Stimulated activated effector memory CD8-positive, alpha-beta T cell treated with anti-CD3 and anti-CD28 coated beads, Interleukin-12 subunit alpha, Interleukin-12 subunit beta, amount 100 ng/mL, for 72 hours (primary cell): ENCODE measurements around the gene IPO11.

Experiments
- ATAC-seq: fragments of 150-1000 bp; cut with Tn5 transposase; 2 replicates; pipeline ENCODE4 v1.10.0; 2021
- DNase-seq, 2 donors: peaks; one replicate each; pipeline ENCODE4 v3.0.0; 2021 to 2022; ENCODE audit warnings: low spot score in 2 of 2
- H3K27ac Mint-ChIP-seq: one replicate; pipeline ENCODE4 v1.8.0; 2022; ENCODE audit warnings: mild to moderate bottlenecking, mixed read lengths
- H3K36me3 Mint-ChIP-seq: one replicate; pipeline ENCODE4 v1.8.0; 2022; ENCODE audit warnings: mild to moderate bottlenecking, mixed read lengths
- H3K4me1 Mint-ChIP-seq: one replicate; pipeline ENCODE4 v1.8.0; 2022; ENCODE audit warnings: mixed read lengths
- H3K4me3 Mint-ChIP-seq: one replicate; pipeline ENCODE4 v1.8.0; 2022; ENCODE audit warnings: mild to moderate bottlenecking, mixed read lengths
- H3K9me3 Mint-ChIP-seq: one replicate; pipeline ENCODE4 v1.8.0; 2022; ENCODE audit warnings: mixed read lengths

IPO11 gene

GRCh38 chr5:62521319-62521718 is 108.8 kb downstream of the IPO11 start:
- no peaks in the 10 kb centered on the region for H3K9me3 Mint-ChIP-seq
- peak overlapping the region; percentile 32 for H3K27ac Mint-ChIP-seq
- ATAC-seq (no peak), DNase-seq (no peak)
- no peak overlapping the region for H3K4me3 Mint-ChIP-seq
- peaks cover 51% of the 10 kb centered on the region for H3K36me3 Mint-ChIP-seq
- H3K4me1 Mint-ChIP-seq, result peaks cover 11% of the 10 kb centered on the region

DNA sequence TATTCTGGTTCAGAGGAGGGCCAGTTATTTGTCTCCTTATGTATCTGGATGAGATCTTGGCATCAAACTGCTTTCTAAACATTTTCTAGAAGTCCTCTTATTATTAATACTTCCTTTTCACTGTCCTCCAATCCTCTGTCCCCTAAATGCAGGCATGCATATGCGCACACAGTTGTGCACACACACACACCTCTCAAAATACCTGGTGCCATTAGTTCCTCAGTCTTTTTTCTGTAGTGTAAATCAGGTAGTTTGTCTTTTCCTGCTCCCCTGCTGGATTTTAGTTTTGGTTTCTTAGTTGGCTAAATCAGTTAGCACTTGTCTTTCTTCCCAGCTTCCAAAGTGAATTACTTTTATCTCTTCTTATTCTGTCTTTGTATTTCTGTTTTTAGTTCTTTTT is 110.2 kb downstream of the IPO11 start:
- Mint-ChIP-seq H3K36me3 (peaks cover 36% of the 10 kb centered on the region), H3K9me3 (no peaks in the 10 kb centered on the region), H3K4me3 (no peak overlapping the region), H3K4me1 (peaks cover 11% of the 10 kb centered on the region), H3K27ac (no peak overlapping the region)
- no peak for DNase-seq
- no peak for ATAC-seq

DNA sequence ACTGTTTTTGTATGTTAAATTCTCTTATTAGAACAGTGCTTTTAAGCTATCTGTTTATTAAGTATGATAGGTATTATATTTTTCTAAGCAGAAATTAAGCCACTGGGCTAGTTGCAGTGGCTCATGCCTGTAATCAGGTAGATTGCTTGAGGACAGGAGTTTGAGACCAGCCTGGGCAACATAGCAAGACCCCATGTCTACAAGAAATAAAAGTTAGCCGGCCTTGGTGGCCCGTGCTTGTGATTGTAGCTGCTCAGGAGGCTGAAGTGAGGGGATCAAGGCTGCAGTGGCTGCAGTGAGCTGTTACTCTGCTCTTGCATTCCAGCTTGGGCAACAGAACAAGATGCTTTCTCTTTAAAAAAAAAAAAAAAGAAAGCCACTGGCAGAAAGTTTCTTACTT is 121.0 kb downstream of the IPO11 start:
- Mint-ChIP-seq H3K27ac (no peak overlapping the region), H3K36me3 (peaks cover 18% of the 10 kb centered on the region), H3K4me3 (no peak overlapping the region), H3K9me3 (no peaks in the 10 kb centered on the region), H3K4me1 (peaks cover 5% of the 10 kb centered on the region)
- DNase-seq, result no peak
- ATAC-seq, result no peak

- Mint-ChIP-seq H3K4me3 (no peak overlapping the region), H3K36me3 (peaks cover 19% of the 10 kb centered on the region), H3K9me3 (no peaks in the 10 kb centered on the region), H3K4me1 (peaks cover 9% of the 10 kb centered on the region), H3K27ac (no peak overlapping the region)
- DNase-seq (no peak), ATAC-seq (no peak)
These were observed 122.1 kb downstream of the IPO11 start for GRCh38 chr5:62534461-62535236.

- Mint-ChIP-seq H3K4me3 (no peak overlapping the region), H3K4me1 (peaks cover 9% of the 10 kb centered on the region), H3K36me3 (peaks cover 24% of the 10 kb centered on the region), H3K27ac (no peak overlapping the region), H3K9me3 (no peaks in the 10 kb centered on the region)
- ATAC-seq (no peak), DNase-seq (no peak)
These were observed 123.7 kb downstream of the IPO11 start for GRCh38 chr5:62536232-62536631.

- H3K27ac Mint-ChIP-seq, result no peak overlapping the region
- DNase-seq, result no peak
- peaks cover 18% of the 10 kb centered on the region for H3K36me3 Mint-ChIP-seq
- no peaks in the 10 kb centered on the region for H3K9me3 Mint-ChIP-seq
- H3K4me1 Mint-ChIP-seq, result peaks cover 9% of the 10 kb centered on the region
- ATAC-seq, result no peak
- H3K4me3 Mint-ChIP-seq, result no peak overlapping the region
These were observed 124.2 kb downstream of the IPO11 start for GRCh38 chr5:62536783-62537182.

DNA sequence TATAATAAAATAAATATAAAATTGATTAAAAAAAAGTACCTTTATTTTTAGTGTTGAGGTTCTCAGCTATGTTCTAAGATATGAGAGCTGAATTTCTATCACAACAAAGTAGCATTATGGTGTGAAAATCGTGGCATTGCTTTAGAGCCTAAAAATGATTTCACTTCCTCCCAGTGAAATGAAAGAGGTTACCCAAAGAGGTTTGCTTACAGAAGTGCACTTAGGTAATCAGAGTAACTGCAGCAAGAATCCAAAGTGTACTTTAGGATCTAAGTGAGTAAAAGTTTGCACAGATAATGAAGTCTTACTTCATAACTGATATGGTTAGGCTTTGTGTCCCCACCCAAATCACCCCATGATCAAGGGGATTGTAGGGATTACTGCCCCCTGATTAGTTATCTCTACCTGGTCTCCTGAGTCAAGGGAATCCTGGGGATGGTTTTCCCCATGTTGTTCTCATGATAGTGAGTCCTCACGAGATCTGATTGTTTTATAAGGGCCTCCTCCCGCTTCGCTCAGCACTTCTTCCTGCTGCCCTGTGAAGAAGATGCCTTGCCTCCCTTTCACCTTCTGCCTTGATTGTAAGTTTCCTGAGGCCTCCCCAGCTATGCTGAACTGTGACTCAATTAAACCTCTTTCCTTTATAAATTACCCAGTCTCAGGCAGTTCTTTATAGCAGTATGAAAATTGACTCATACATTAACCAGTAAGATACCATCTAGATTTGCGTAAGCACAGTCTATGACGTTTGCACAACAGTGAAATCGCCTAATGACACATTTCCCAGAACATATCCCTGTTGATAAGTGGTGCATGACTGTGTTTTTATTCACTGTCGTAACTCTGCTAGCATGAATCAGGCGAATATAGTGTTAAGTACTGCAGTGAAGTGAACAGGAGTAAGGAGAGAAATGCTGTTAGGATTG is 125.7 kb downstream of the IPO11 start:
- DNase-seq (no peak), ATAC-seq (peak; percentile 99)
- H3K27ac Mint-ChIP-seq, result peak overlapping the region; percentile 27
- H3K4me1 Mint-ChIP-seq, result peaks cover 9% of the 10 kb centered on the region
- peaks cover 14% of the 10 kb centered on the region for H3K36me3 Mint-ChIP-seq
- H3K9me3 Mint-ChIP-seq, result no peaks in the 10 kb centered on the region
- no peak overlapping the region for H3K4me3 Mint-ChIP-seq

DNA sequence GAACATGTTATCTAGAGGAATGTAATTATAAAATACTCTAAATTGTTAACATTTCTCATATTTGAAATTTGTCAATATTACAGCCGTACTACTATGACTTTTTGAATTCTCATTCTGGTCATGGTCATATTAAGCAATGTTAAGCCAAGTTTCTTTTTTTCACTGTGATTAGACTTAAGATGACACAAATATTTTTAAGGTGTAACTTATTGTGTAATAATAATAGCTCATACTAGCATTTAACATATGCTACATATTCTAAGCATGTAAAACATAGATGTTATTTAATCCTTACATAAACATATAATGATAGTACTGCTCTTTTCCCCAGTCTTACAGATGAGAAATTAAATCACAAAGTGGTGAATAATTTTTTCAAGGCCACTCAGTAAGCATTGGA is 130.2 kb downstream of the IPO11 start:
- Mint-ChIP-seq H3K27ac (no peak overlapping the region), H3K4me3 (no peak overlapping the region), H3K36me3 (peaks cover 15% of the 10 kb centered on the region)

GRCh38 chr5:62547945-62548630 is 135.5 kb downstream of the IPO11 start:
- no peaks in the 10 kb centered on the region for H3K4me1 Mint-ChIP-seq
- DNase-seq (no peak), ATAC-seq (no peak)
- no peak overlapping the region for H3K27ac Mint-ChIP-seq
- H3K9me3 Mint-ChIP-seq, result no peaks in the 10 kb centered on the region
- peaks cover 11% of the 10 kb centered on the region for H3K36me3 Mint-ChIP-seq
- H3K4me3 Mint-ChIP-seq, result no peak overlapping the region

More for the DNA sequence above, 130.2 kb downstream of the IPO11 start:
- no peak for DNase-seq
- Mint-ChIP-seq H3K9me3 (no peaks in the 10 kb centered on the region), H3K4me1 (peaks cover 9% of the 10 kb centered on the region)
- no peak for ATAC-seq

DNA sequence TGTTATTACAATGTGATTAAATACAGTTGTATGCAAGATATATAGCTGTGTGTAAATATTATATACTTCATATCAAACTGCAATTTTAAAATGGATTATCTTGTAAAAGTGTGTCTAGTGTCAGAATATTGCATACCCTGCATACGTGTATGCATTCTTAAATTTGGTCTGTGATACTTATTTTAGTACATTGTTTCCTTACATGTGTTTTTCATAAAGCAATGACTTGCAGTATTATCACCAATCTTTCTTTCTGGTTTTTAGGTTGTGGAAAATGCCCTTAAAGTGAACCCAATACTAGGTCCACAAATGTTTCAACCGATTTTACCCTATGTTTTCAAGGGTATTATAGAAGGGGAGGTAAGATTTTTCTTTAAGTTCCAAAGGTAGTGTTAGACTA is 137.5 kb downstream of the IPO11 start:
- no peak overlapping the region for H3K4me3 Mint-ChIP-seq
- H3K4me1 Mint-ChIP-seq, result no peaks in the 10 kb centered on the region
- H3K9me3 Mint-ChIP-seq, result no peaks in the 10 kb centered on the region
- DNase-seq, result no peak
- no peak overlapping the region for H3K27ac Mint-ChIP-seq
- peaks cover 17% of the 10 kb centered on the region for H3K36me3 Mint-ChIP-seq
- no peak for ATAC-seq

DNA sequence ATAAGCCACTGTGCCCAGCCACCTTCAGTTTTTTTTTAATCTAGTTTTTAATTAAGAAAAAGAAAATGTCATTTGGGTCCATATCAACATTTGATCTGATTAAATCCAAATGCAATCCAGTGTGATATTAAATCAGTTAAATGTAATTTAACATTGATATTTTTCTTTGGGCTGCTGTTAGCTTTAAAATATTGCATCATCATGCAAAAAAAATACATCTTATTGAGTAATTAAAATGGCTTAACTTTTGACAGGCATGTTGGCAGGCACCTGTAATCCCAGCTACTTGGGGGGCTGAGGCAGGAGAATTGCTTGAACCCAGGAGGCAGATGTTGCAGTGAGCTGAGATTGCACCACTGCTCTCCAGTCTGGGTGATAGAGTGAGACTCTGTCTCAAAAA is 143.4 kb downstream of the IPO11 start:
- Mint-ChIP-seq H3K4me3 (no peak overlapping the region), H3K36me3 (peaks cover 52% of the 10 kb centered on the region), H3K9me3 (no peaks in the 10 kb centered on the region), H3K27ac (no peak overlapping the region), H3K4me1 (no peaks in the 10 kb centered on the region)
- no peak for ATAC-seq
- DNase-seq, result no peak

DNA sequence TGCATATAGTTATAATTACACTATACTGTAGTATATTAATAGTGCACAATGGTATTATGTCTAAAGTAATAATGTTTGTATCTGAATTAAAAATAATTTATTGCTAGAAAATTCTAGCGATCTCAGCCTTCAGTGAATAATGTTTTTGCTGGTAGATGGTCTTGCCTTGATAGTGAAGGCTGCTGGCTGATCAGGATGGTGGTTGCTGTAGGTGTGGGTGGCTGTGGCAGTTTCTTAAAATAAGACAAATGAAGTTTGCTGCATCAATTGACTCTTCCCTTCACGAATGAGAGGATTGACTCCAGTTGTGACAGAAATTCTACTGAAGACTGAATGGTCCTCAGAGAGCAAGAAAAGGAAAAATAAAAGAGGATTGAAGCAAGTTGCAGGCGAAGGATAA is 146.4 kb downstream of the IPO11 start:
- no peak overlapping the region for H3K4me3 Mint-ChIP-seq
- no peaks in the 10 kb centered on the region for H3K9me3 Mint-ChIP-seq
- no peak for DNase-seq
- no peak overlapping the region for H3K27ac Mint-ChIP-seq
- no peaks in the 10 kb centered on the region for H3K4me1 Mint-ChIP-seq
- peaks cover 54% of the 10 kb centered on the region for H3K36me3 Mint-ChIP-seq
- ATAC-seq, result no peak

- peaks cover 47% of the 10 kb centered on the region for H3K36me3 Mint-ChIP-seq
- no peaks in the 10 kb centered on the region for H3K4me1 Mint-ChIP-seq
- no peak for ATAC-seq
- H3K9me3 Mint-ChIP-seq, result peaks cover 5% of the 10 kb centered on the region
- H3K27ac Mint-ChIP-seq, result no peak overlapping the region
- no peak for DNase-seq
- H3K4me3 Mint-ChIP-seq, result no peak overlapping the region
These were observed 148.2 kb downstream of the IPO11 start for GRCh38 chr5:62560786-62561185.

DNA sequence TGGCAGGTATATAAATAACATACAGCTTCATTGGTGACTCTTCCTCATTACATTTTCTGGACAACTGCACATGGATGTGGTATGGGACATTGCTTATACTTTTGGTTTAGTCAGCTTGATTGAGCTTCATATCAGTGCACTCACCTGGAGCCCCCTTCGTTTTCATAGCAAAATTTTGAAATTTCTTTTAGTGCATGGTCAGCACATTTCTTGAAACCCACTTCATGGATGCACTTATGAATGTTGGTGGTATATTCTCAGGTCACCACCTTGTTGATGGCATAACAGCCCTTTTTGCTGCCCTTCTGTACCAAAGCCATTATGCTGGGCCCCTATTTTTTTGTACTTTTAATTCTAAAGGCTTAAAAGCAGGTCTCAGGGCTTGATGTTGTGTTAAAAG is 149.3 kb downstream of the IPO11 start:
- peaks cover 8% of the 10 kb centered on the region for H3K9me3 Mint-ChIP-seq
- no peaks in the 10 kb centered on the region for H3K4me1 Mint-ChIP-seq
- H3K4me3 Mint-ChIP-seq, result no peak overlapping the region
- ATAC-seq (no peak), DNase-seq (no peak)
- no peak overlapping the region for H3K27ac Mint-ChIP-seq
- H3K36me3 Mint-ChIP-seq, result peaks cover 52% of the 10 kb centered on the region

DNA sequence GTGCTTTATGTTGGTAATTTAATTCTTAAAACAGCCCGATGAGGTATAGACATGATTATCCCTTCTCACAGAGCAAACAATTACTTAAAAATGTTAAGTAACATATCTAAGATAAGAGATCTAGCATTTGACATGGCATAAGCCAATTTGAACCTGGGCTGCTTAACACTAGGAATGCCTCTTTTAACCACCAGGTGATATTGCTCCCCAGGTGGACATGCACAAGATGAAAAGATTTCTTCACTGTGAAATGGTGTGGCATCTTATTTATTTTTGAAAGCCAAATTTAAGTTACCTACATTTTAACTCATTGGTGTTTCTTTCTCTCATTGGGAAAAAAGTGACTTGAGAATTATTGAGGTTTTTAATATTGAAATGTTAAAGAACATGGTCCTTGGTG is 150.3 kb downstream of the IPO11 start:
- peaks cover 11% of the 10 kb centered on the region for H3K9me3 Mint-ChIP-seq
- no peaks in the 10 kb centered on the region for H3K4me1 Mint-ChIP-seq
- H3K27ac Mint-ChIP-seq, result no peak overlapping the region
- ATAC-seq (no peak), DNase-seq (no peak)
- no peak overlapping the region for H3K4me3 Mint-ChIP-seq
- peaks cover 52% of the 10 kb centered on the region for H3K36me3 Mint-ChIP-seq
